A549 (cell line): Measurements from ENCODE around the gene PARVB. TPM values are rescaled to one million over a fixed set of nuclear protein-coding genes. Genes with fewer than 3 reads are reported as not detected.

Experiments
- ATAC-seq, 2 experiments: fragments of 200-7000 bp in 1 of 2; fragments of >200 bp in 1 of 2; cut with Nextera tagmentation in 1 of 2; cut with Tn5 transposase in 1 of 2; 3 replicates each; pipeline versions ENCODE4 v1.8.0 to v1.9.1; 2018 to 2020; ENCODE audit warnings: mild to moderate bottlenecking in 1 of 2, moderate library complexity in 1 of 2
- CTCF ChIA-PET: fragments of 300-600 bp; sonication (Branson Sonifier 250); formaldehyde crosslinking; extraction: SDS; loops from one replicate; lab custom pipeline; 2021; ENCODE audit warnings: antibody characterized with exemption, inconsistent platforms; lab: Yijun Ruan, JAX
- POLR2A ChIA-PET: fragments of 350-600 bp; formaldehyde crosslinking; extraction: SDS; loops from one replicate; lab custom pipeline; 2021; ENCODE audit warnings: antibody characterized with exemption, inconsistent platforms; lab: Yijun Ruan, JAX
- DNase-seq, 2 experiments: peaks; one replicate each; pipeline versions ENCODE4 v3.0.0 to v3.0.0-alpha.2; 2011 to 2016; ENCODE audit warnings: low read depth in 1 of 2, low spot score in 1 of 2
- FAIRE-seq: peaks from 2 replicates; lab custom pipeline; 2011; peaks lifted over from hg19 to GRCh38; lab: Jason Lieb, UNC
- H3K27ac ChIP-seq, 2 experiments: fragments of >200 bp; sonication (Bioruptor Twin); formaldehyde crosslinking; 3 replicates each; pipeline ENCODE4 v1.5.1; 2016 to 2017
- H3K4me1 ChIP-seq: fragments of >200 bp; sonication (Bioruptor Twin); formaldehyde crosslinking; 3 replicates; pipeline ENCODE4 v1.6.1; 2016
- H3K4me2 ChIP-seq: fragments of >200 bp; sonication (Bioruptor Twin); formaldehyde crosslinking; 3 replicates; pipeline ENCODE4 v1.6.1; 2016
- H3K4me3 ChIP-seq: fragments of >200 bp; sonication (Bioruptor Twin); formaldehyde crosslinking; 3 replicates; pipeline ENCODE4 v1.5.1; 2016
- H3K9me3 ChIP-seq: fragments of >200 bp; sonication (Bioruptor Twin); formaldehyde crosslinking; 3 replicates; pipeline ENCODE4 v1.6.1; 2016
- CBX2 ChIP-seq: fragments of 200-600 bp; sonication (generic); IDR thresholded peaks from 2 replicates; pipeline ENCODE4 v1.6.1; 2016; ENCODE audit warnings: low read depth, mild to moderate bottlenecking, borderline replicate concordance
- CEBPB ChIP-seq, 2 experiments: fragments of >200 bp in 1 of 2; sonication (Bioruptor Twin) in 1 of 2; formaldehyde crosslinking in 1 of 2; IDR thresholded peaks; 2 replicates each; pipeline ENCODE4 v1.6.1; 2012 to 2016
- EHF ChIP-seq: fragments of 250-450 bp; sonication (Bioruptor Pico); IDR thresholded peaks from 2 replicates; pipeline ENCODE4 v1.5.0; 2020; ENCODE audit warnings: mild to moderate bottlenecking
- EP300 ChIP-seq, 2 experiments: fragments of >200 bp; sonication (Bioruptor Twin); formaldehyde crosslinking; IDR thresholded peaks; 2 replicates in 1 of 2; 3 replicates in 1 of 2; pipeline ENCODE4 v1.6.1; 2016 to 2017
- FOSL2 ChIP-seq, 2 experiments: fragments of 450-650 bp in 1 of 2; fragments of >200 bp in 1 of 2; sonication (Bioruptor Twin) in 1 of 2; formaldehyde crosslinking; IDR thresholded peaks; 2 replicates each; pipeline versions ENCODE4 v1.5.0 to v1.6.1; 2016 to 2020; ENCODE audit warnings: mild to moderate bottlenecking in 1 of 2, moderate library complexity in 1 of 2
- FOXS1 ChIP-seq: fragments of 250-450 bp; sonication (Bioruptor Pico); IDR thresholded peaks from 2 replicates; pipeline ENCODE4 v1.5.0; 2020; ENCODE audit warnings: mild to moderate bottlenecking, moderate library complexity
- HEYL ChIP-seq: fragments of 250-450 bp; sonication (Bioruptor Pico); IDR thresholded peaks from 2 replicates; pipeline ENCODE4 v1.8.0; 2021; ENCODE audit warnings: mild to moderate bottlenecking, moderate library complexity
- JUN ChIP-seq, 2 experiments: fragments of >200 bp; sonication (Bioruptor Twin); formaldehyde crosslinking; IDR thresholded peaks; 2 replicates in 1 of 2; 3 replicates in 1 of 2; pipeline ENCODE4 v1.6.1; 2016 to 2017
- NFE2L2 ChIP-seq: fragments of 150-350 bp; conservative IDR thresholded peaks from 2 replicates; pipeline ENCODE4 v1.6.1; 2014; ENCODE audit warnings: low read length
- NPAS2 ChIP-seq: fragments of 250-450 bp; sonication (Bioruptor Pico); IDR thresholded peaks from 2 replicates; pipeline ENCODE4 v1.8.0; 2022; ENCODE audit warnings: mild to moderate bottlenecking, moderate library complexity, borderline replicate concordance
- RARB ChIP-seq: fragments of 250-450 bp; sonication (Bioruptor Pico); IDR thresholded peaks from 2 replicates; pipeline ENCODE4 v1.8.0; 2021; ENCODE audit warnings: mild to moderate bottlenecking, moderate library complexity
- RCOR1 ChIP-seq: fragments of 150-350 bp; IDR thresholded peaks from 2 replicates; pipeline ENCODE4 v1.6.1; 2014; ENCODE audit warnings: antibody characterized with exemption, low read length, low read depth
- RFX5 ChIP-seq: fragments of 450-650 bp; IDR thresholded peaks from 2 replicates; pipeline ENCODE4 v1.7.1; 2014; ENCODE audit warnings: antibody characterized with exemption, mild to moderate bottlenecking, moderate library complexity
- SMC3 ChIP-seq: fragments of >200 bp; sonication (Bioruptor Twin); formaldehyde crosslinking; IDR thresholded peaks from 3 replicates; pipeline ENCODE4 v1.6.1; 2018; ENCODE audit warnings: inconsistent platforms
- SREBF2 ChIP-seq: fragments of 450-650 bp; IDR thresholded peaks from 2 replicates; pipeline ENCODE4 v1.6.1; 2014; ENCODE audit warnings: mild to moderate bottlenecking, moderate library complexity
- TP53 ChIP-seq: fragments of 250-450 bp; sonication (Bioruptor Pico); IDR thresholded peaks from 2 replicates; pipeline ENCODE4 v1.5.0; 2021; ENCODE audit warnings: mild to moderate bottlenecking, moderate library complexity
- ZC3H11A ChIP-seq: fragments of 450-650 bp; IDR thresholded peaks from 2 replicates; pipeline ENCODE4 v1.6.1; 2014; ENCODE audit warnings: antibody characterized with exemption, mild to moderate bottlenecking
- ZSCAN20 ChIP-seq: fragments of 250-450 bp; sonication (Bioruptor Pico); IDR thresholded peaks from 2 replicates; pipeline ENCODE4 v1.8.0; 2022; ENCODE audit warnings: mild to moderate bottlenecking, moderate library complexity
- WGBS: methylation state at CpG from one replicate; pipeline ENCODE4 v1.1.6; 2017; ENCODE audit errors: missing lambda C conversion rate; 5-methylcytosine and 5-hydroxymethylcytosine counted together
- polyA plus RNA-seq, 4 experiments: library from polyadenylated mRNA; depleted of rRNA in 3 of 4; stranded (reverse); fragments of >200 nt; fragmentation: RNase III in 1 of 4; extraction: RNeasy Plus Mini Kit Qiagen cat#74134 plus additional on column Dnase treatment in 1 of 4; gene quantifications; 2 replicates in 3 of 4; 3 replicates in 1 of 4; pipeline ENCODE4 v1.2.3, GENCODE V29; 2011 to 2017
- TF ChIP-seq, protein P1 (sequence below): fragments of 450-650 bp; IDR thresholded peaks from 2 replicates; pipeline ENCODE4 v1.6.1; 2014; ENCODE audit warnings: antibody characterized with exemption
- TF ChIP-seq, protein P2 (sequence below): IDR thresholded peaks from 2 replicates; pipeline ENCODE4 v1.6.1; 2012
- TF ChIP-seq, protein P3 (sequence below): IDR thresholded peaks from 2 replicates; pipeline ENCODE4 v1.6.1; 2012
- TF ChIP-seq, protein P4 (sequence below): fragments of >200 bp; sonication (Bioruptor Twin); formaldehyde crosslinking; IDR thresholded peaks from 3 replicates; pipeline ENCODE4 v1.5.1; 2016
- TF ChIP-seq, protein P5 (sequence below): IDR thresholded peaks from 2 replicates; pipeline ENCODE4 v1.6.1; 2012; ENCODE audit warnings: low read depth, borderline replicate concordance
- TF ChIP-seq, protein P6 (sequence below): fragments of 250-450 bp; sonication (Bioruptor Pico); IDR thresholded peaks from 2 replicates; pipeline ENCODE4 v1.5.0; 2020; ENCODE audit warnings: low read depth, mild to moderate bottlenecking, moderate library complexity

Gene PARVB
- polyA plus RNA-seq, 2 of the 4 experiments (the other 2 are of a cell fraction) = 28.3 to 33.5 TPM

DNA sequence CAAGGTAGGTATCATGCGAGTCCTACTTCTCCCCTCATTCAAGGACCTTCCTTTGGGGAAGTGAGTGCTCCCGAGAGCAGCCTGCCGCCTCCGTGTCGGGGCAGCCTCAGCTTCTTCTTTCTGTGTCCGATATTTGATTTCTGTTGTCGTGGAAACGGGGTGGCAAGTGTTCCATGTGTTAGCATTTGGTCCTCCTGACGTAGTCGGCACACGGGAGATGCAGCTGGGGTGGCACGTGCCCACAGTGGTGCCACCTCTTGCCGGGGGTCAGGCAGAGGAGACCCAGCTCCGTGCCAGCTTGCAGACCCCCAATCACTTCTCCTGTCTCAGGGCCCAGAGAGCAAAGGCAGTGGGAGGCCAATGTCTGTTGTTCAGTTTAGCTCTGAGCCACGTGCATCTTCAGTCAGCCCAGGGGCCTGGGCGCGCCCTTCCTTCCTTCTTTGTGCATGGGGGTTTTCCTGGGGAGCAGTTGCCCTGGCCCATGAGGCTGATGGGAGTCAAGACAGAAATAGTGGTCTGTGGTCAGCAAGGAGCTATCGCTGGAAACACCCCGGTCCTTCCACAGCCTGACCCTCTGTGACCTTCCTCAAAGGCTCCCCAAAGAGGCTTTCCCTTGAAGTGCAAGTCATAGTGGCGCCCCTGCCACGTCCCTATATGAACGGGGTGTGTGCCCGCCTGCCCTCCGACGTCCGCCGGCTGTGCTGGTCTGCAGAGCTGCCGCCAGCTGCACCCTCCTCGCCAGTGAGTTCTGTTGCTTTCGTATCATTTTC lies 44.5 kb downstream of the PARVB start:
- H3K27ac ChIP-seq = no peak overlapping the region
- no peak overlapping the region for H3K4me3 ChIP-seq
- 90% methylated on average over 30 of the region's 30 CpGs for WGBS
- no peak for ATAC-seq
- H3K9me3 ChIP-seq = no peaks in the 10 kb centered on the region
- no peak for FAIRE-seq
- ChIA-PET POLR2A (no interaction called here), CTCF (interaction anchor here (1.2 to 1.4 kb wide), 3 partner anchors 17 to 557 kb away, joined by 3 read pairs; no protein-coding TSS in a partner anchor)
- DNase-seq = no peak
- no peaks in the 10 kb centered on the region for H3K4me1 ChIP-seq
- H3K4me2 ChIP-seq = no peak overlapping the region
- no peak for TF ChIP-seq CEBPB (IDR thresholded peaks at IDR 0.05)
- no peak for TF ChIP-seq EP300 (IDR thresholded peaks at IDR 0.05)
- no peak for TF ChIP-seq RARB (CRISPR knock-in tag)
- no peak for TF ChIP-seq FOSL2 (IDR thresholded peaks at IDR 0.05)
- no peak for TF ChIP-seq FOSL2 (CRISPR knock-in tag; IDR thresholded peaks at IDR 0.05)
- no peak for TF ChIP-seq NFE2L2
- TF ChIP-seq ZC3H11A = no peak
- TF ChIP-seq FOXS1 = no peak
- TF ChIP-seq CBX2 = no peak
- TF ChIP-seq, protein P1, sequence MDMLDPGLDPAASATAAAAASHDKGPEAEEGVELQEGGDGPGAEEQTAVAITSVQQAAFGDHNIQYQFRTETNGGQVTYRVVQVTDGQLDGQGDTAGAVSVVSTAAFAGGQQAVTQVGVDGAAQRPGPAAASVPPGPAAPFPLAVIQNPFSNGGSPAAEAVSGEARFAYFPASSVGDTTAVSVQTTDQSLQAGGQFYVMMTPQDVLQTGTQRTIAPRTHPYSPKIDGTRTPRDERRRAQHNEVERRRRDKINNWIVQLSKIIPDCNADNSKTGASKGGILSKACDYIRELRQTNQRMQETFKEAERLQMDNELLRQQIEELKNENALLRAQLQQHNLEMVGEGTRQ = no peak
- TF ChIP-seq RFX5 = no peak
- TF ChIP-seq TP53 = no peak
- TF ChIP-seq, all 56 proteins: peak for 0

DNA sequence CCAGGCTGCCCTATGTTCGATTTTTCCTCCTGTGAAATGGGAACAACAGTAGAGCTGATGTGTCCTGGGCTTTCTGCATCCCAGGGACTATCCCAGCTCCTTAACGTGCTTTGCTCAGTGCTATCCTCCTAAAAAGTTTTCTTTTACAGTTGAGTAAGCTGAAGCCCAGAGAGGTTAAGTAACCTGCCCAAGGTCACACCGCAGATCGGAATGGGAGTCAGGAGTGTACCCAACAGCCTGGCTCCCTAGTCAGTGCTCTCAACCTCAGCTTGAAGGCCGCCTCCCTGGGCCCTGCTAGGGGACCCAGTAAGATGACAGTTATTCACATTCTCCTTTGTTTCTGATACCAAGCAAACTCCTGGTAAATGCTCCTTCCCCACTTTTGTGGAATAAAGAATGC lies 45.9 kb downstream of the PARVB start:
- no peaks in the 10 kb centered on the region for H3K4me1 ChIP-seq
- DNase-seq = no peak
- POLR2A ChIA-PET = no interaction called here

DNA sequence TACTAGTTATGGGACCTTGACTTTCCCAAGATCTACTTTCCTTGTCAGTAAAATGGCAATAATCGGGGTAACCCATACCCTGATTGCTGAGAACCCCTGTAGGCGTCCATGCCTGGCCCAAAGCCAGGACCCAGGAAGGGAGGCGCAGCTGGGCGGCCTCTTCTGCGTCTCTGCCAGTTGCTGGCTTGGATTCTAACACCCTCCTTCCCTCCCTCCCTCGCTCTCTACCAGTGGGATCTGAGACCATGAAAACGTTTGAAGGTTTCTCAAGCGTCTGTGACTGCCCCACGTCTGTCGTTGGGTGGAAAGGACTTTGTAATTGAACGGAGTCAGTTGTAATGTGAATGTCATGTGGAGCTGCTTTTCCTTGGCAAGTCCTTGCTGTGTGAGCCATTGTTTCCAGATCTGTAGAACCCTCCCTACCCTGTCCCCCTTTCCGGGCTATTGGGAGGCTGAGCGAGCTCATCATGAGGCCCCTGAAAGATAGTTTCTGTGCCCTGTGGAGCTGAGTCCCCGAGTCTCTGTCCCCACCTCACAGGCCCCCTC lies 47.8 kb downstream of the PARVB start:
- POLR2A ChIA-PET = no interaction called here
- H3K9me3 ChIP-seq = no peaks in the 10 kb centered on the region
- WGBS = 81% methylated on average over 11 of the region's 14 CpGs
- no peak overlapping the region for H3K27ac ChIP-seq
- H3K4me3 ChIP-seq = no peak overlapping the region
- no peak overlapping the region for H3K4me2 ChIP-seq
- no peaks in the 10 kb centered on the region for H3K4me1 ChIP-seq
- CTCF ChIA-PET = interaction anchor here (0.5 to 4.4 kb wide), 4 partner anchors 10 to 591 kb away, joined by 3 to 23 read pairs (median 8); no protein-coding TSS in a partner anchor
- ATAC-seq = no peak
- FAIRE-seq = no peak
- no peak for DNase-seq
- TF ChIP-seq HEYL = no peak
- TF ChIP-seq, protein P2, sequence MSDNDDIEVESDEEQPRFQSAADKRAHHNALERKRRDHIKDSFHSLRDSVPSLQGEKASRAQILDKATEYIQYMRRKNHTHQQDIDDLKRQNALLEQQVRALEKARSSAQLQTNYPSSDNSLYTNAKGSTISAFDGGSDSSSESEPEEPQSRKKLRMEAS = no peak
- TF ChIP-seq SMC3 = no peak
- no peak for TF ChIP-seq ZSCAN20 (CRISPR knock-in tag)
- no peak for TF ChIP-seq SREBF2
- TF ChIP-seq, protein P3, sequence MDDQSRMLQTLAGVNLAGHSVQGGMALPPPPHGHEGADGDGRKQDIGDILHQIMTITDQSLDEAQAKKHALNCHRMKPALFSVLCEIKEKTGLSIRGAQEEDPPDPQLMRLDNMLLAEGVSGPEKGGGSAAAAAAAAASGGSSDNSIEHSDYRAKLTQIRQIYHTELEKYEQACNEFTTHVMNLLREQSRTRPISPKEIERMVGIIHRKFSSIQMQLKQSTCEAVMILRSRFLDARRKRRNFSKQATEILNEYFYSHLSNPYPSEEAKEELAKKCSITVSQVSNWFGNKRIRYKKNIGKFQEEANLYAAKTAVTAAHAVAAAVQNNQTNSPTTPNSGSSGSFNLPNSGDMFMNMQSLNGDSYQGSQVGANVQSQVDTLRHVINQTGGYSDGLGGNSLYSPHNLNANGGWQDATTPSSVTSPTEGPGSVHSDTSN = no peak
- no peak for TF ChIP-seq EHF (CRISPR knock-in tag)
- no peak for TF ChIP-seq TP53
- TF ChIP-seq EP300 (IDR thresholded peaks at IDR 0.05) = no peak
- TF ChIP-seq, protein P4, sequence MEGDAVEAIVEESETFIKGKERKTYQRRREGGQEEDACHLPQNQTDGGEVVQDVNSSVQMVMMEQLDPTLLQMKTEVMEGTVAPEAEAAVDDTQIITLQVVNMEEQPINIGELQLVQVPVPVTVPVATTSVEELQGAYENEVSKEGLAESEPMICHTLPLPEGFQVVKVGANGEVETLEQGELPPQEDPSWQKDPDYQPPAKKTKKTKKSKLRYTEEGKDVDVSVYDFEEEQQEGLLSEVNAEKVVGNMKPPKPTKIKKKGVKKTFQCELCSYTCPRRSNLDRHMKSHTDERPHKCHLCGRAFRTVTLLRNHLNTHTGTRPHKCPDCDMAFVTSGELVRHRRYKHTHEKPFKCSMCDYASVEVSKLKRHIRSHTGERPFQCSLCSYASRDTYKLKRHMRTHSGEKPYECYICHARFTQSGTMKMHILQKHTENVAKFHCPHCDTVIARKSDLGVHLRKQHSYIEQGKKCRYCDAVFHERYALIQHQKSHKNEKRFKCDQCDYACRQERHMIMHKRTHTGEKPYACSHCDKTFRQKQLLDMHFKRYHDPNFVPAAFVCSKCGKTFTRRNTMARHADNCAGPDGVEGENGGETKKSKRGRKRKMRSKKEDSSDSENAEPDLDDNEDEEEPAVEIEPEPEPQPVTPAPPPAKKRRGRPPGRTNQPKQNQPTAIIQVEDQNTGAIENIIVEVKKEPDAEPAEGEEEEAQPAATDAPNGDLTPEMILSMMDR = no peak
- TF ChIP-seq NFE2L2 = no peak
- no peak for TF ChIP-seq FOSL2 (IDR thresholded peaks at IDR 0.05)
- no peak for TF ChIP-seq FOSL2 (CRISPR knock-in tag; IDR thresholded peaks at IDR 0.05)
- no peak for TF ChIP-seq NPAS2 (CRISPR knock-in tag)
- TF ChIP-seq RARB (CRISPR knock-in tag) = no peak

More for the DNA sequence above, 45.9 kb downstream of the PARVB start:
- 93% methylated on average over 4 of the region's 5 CpGs for WGBS
- no peak overlapping the region for H3K4me3 ChIP-seq
- no peak overlapping the region for H3K27ac ChIP-seq
- no peaks in the 10 kb centered on the region for H3K9me3 ChIP-seq
- CTCF ChIA-PET = interaction anchor here (0.8 to 4.4 kb wide), 6 partner anchors 12 to 557 kb away, joined by 3 to 23 read pairs (median 3); no protein-coding TSS in a partner anchor
- H3K4me2 ChIP-seq = no peak overlapping the region
- FAIRE-seq (no peak), ATAC-seq (no peak)
- TF ChIP-seq, protein P5, sequence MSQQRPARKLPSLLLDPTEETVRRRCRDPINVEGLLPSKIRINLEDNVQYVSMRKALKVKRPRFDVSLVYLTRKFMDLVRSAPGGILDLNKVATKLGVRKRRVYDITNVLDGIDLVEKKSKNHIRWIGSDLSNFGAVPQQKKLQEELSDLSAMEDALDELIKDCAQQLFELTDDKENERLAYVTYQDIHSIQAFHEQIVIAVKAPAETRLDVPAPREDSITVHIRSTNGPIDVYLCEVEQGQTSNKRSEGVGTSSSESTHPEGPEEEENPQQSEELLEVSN = no peak
- TF ChIP-seq, protein P6, sequence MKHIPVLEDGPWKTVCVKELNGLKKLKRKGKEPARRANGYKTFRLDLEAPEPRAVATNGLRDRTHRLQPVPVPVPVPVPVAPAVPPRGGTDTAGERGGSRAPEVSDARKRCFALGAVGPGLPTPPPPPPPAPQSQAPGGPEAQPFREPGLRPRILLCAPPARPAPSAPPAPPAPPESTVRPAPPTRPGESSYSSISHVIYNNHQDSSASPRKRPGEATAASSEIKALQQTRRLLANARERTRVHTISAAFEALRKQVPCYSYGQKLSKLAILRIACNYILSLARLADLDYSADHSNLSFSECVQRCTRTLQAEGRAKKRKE (CRISPR knock-in tag) = no peak
- no peak for TF ChIP-seq JUN (IDR thresholded peaks at IDR 0.05)
- TF ChIP-seq RCOR1 = no peak
